MM.1S (cell line): ENCODE data around the gene GJB2.

ENCODE experiments used
- DNase-seq: peaks from one replicate; pipeline ENCODE4 v3.0.0-alpha.2; 2015
- H2AFZ ChIP-seq: fragments of 300-600 bp; sonication (generic); 2 replicates; pipeline ENCODE4 v1.6.0; 2016; ENCODE audit warnings: antibody characterized with exemption, low read length
- H3F3A ChIP-seq: fragments of 300-600 bp; sonication (generic); 2 replicates; pipeline ENCODE4 v1.6.1; 2016; ENCODE audit warnings: mild to moderate bottlenecking, antibody characterized with exemption, low read length, moderate library complexity, mixed read lengths; ENCODE audit not compliant: insufficient read depth
- H3K27ac ChIP-seq: fragments of 300-600 bp; sonication (generic); 2 replicates; pipeline ENCODE4 v1.5.1; 2016; ENCODE audit warnings: mild to moderate bottlenecking, low read length
- H3K27me3 ChIP-seq: fragments of 300-600 bp; sonication (generic); replicated peaks from 2 replicates; pipeline ENCODE4 v1.6.0; 2016; ENCODE audit warnings: low read length; ENCODE audit not compliant: insufficient read depth
- H3K36me3 ChIP-seq: fragments of 300-600 bp; sonication (generic); replicated peaks from 2 replicates; pipeline ENCODE4 v1.6.1; 2016; ENCODE audit warnings: mild to moderate bottlenecking, low read length, mixed read lengths; ENCODE audit not compliant: insufficient read depth
- H3K4me1 ChIP-seq: fragments of 300-600 bp; sonication (generic); 2 replicates; pipeline ENCODE4 v1.6.1; 2016; ENCODE audit warnings: low read length, mixed read lengths
- H3K4me2 ChIP-seq: fragments of 300-600 bp; sonication (generic); 2 replicates; pipeline ENCODE4 v1.6.0; 2016; ENCODE audit warnings: low read depth, low read length
- H3K4me3 ChIP-seq: fragments of 300-600 bp; sonication (generic); 2 replicates; pipeline ENCODE4 v1.5.1; 2016; ENCODE audit warnings: low read length, mixed read lengths
- H3K79me2 ChIP-seq: fragments of 300-600 bp; sonication (generic); 2 replicates; pipeline ENCODE4 v1.6.1; 2016; ENCODE audit warnings: mixed run types, low read length, mixed read lengths
- H3K9ac ChIP-seq: fragments of 300-600 bp; sonication (generic); 2 replicates; pipeline ENCODE4 v1.6.1; 2016; ENCODE audit warnings: low read length, mixed read lengths
- H3K9me2 ChIP-seq: fragments of 300-600 bp; sonication (generic); replicated peaks from 2 replicates; pipeline ENCODE4 v1.6.1; 2016; ENCODE audit warnings: mild to moderate bottlenecking, low read length, mixed read lengths; ENCODE audit not compliant: insufficient read depth
- H3K9me3 ChIP-seq: fragments of 300-600 bp; sonication (generic); replicated peaks from 2 replicates; pipeline ENCODE4 v1.6.1; 2016; ENCODE audit warnings: mild to moderate bottlenecking, low read length, mixed read lengths; ENCODE audit not compliant: insufficient read depth
- H4K20me1 ChIP-seq: fragments of 300-600 bp; sonication (generic); 2 replicates; pipeline ENCODE4 v1.6.1; 2016; ENCODE audit warnings: mild to moderate bottlenecking, low read length, moderate library complexity, mixed read lengths; ENCODE audit not compliant: insufficient read depth
- EZH2 ChIP-seq: fragments of 300-600 bp; sonication (generic); optimal IDR thresholded peaks from 2 replicates; pipeline ENCODE3; 2017; ENCODE audit warnings: low read depth, mild to moderate bottlenecking, antibody characterized with exemption, low read length, mixed read lengths
- EZH2phosphoT487 ChIP-seq: fragments of 300-600 bp; sonication (generic); IDR thresholded peaks from 2 replicates; pipeline ENCODE4 v1.6.1; 2018; ENCODE audit warnings: antibody characterized with exemption, low read length
- TF ChIP-seq, protein P1 (sequence below): fragments of 300-600 bp; sonication (generic); IDR thresholded peaks from 2 replicates; pipeline ENCODE4 v1.5.1; 2016; ENCODE audit warnings: antibody characterized with exemption, low read length, mixed read lengths

The GJB2 gene

DNA sequence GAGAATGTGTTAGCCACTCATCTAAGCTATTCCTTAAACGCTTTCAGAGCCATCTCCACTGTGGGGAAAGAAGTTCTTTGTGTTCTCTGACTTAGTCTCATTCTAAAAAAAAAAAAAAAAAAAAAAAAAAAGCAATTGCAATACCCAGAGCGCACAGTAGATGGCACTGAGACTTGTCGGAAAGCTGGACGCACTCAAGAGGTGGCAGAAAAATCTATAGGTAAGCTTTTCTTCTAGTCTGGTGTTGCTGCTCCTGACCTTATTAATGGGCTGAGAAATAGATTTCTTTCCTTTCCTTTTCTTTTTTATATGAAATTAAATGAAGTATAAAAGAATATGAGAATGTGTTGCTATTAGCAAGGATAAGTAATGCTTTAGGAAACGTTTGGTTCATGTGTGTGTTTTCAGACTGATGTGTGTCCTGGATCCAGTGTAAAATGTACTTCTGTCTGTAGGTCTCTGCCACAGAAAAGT is 4.7 kb upstream of the GJB2 start:
- DNase-seq: peak; percentile 42
- no peaks in the 10 kb centered on the region; the same call in 1 of the 2 replicates for H3K27me3 ChIP-seq
- H3F3A ChIP-seq: no peaks in the 10 kb centered on the region
- no peaks in the 10 kb centered on the region for H3K4me1 ChIP-seq
- H3K9me3 ChIP-seq: no peaks in the 10 kb centered on the region
- H3K4me2 ChIP-seq: peak overlapping the region; percentile 45; the same call in 1 of the 2 replicates
- no peak overlapping the region for H3K4me3 ChIP-seq
- H3K9ac ChIP-seq: no peak overlapping the region
- no peaks in the 10 kb centered on the region for H3K79me2 ChIP-seq
- H3K9me2 ChIP-seq: no peaks in the 10 kb centered on the region
- TF ChIP-seq, protein P1, sequence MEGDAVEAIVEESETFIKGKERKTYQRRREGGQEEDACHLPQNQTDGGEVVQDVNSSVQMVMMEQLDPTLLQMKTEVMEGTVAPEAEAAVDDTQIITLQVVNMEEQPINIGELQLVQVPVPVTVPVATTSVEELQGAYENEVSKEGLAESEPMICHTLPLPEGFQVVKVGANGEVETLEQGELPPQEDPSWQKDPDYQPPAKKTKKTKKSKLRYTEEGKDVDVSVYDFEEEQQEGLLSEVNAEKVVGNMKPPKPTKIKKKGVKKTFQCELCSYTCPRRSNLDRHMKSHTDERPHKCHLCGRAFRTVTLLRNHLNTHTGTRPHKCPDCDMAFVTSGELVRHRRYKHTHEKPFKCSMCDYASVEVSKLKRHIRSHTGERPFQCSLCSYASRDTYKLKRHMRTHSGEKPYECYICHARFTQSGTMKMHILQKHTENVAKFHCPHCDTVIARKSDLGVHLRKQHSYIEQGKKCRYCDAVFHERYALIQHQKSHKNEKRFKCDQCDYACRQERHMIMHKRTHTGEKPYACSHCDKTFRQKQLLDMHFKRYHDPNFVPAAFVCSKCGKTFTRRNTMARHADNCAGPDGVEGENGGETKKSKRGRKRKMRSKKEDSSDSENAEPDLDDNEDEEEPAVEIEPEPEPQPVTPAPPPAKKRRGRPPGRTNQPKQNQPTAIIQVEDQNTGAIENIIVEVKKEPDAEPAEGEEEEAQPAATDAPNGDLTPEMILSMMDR: peak; percentile 41
- no peak for TF ChIP-seq EZH2phosphoT487
- no peak overlapping the region for H3K27ac ChIP-seq
- H2AFZ ChIP-seq: no peak overlapping the region
- no peaks in the 10 kb centered on the region for H4K20me1 ChIP-seq
- H3K36me3 ChIP-seq: no peaks in the 10 kb centered on the region

DNA sequence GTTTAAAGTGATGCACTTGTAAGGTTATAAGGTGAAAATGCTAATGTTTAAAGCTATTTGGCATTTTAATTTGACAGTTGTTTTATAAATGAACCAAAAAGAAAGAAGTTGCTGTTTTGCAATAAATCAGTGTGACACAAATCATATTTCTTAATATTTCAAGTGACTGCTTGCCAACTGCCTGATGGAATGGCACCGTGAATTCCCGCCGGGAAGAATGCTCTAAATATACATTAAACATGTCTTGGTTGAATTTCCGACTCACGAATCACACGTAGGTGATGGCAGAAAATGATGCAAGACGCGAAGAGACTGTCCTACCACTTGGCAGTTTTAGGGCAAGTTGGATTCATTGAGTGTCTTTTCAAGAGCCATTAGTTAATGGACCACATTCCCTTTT is 3.1 kb upstream of the GJB2 start:
- Histone ChIP-seq H3K79me2 (peaks cover 15% of the 10 kb centered on the region), H3K9me3 (no peaks in the 10 kb centered on the region), H3K27ac (no peak overlapping the region), H3K9me2 (no peaks in the 10 kb centered on the region), H3K36me3 (no peaks in the 10 kb centered on the region), H3K9ac (no peak overlapping the region), H3K4me2 (no peak overlapping the region), H3K27me3 (no peaks in the 10 kb centered on the region; the same call in 1 of the 2 replicates), H3F3A (no peaks in the 10 kb centered on the region), H4K20me1 (no peaks in the 10 kb centered on the region), H2AFZ (no peak overlapping the region), H3K4me1 (0 out of 2 replicates have a peak, but pooled peaks cover 5% of the 10 kb centered on the region), H3K4me3 (no peak overlapping the region)
- DNase-seq: no peak
- TF ChIP-seq EZH2 (no peak), EZH2phosphoT487 (no peak)
- TF ChIP-seq, protein P1: no peak

DNA sequence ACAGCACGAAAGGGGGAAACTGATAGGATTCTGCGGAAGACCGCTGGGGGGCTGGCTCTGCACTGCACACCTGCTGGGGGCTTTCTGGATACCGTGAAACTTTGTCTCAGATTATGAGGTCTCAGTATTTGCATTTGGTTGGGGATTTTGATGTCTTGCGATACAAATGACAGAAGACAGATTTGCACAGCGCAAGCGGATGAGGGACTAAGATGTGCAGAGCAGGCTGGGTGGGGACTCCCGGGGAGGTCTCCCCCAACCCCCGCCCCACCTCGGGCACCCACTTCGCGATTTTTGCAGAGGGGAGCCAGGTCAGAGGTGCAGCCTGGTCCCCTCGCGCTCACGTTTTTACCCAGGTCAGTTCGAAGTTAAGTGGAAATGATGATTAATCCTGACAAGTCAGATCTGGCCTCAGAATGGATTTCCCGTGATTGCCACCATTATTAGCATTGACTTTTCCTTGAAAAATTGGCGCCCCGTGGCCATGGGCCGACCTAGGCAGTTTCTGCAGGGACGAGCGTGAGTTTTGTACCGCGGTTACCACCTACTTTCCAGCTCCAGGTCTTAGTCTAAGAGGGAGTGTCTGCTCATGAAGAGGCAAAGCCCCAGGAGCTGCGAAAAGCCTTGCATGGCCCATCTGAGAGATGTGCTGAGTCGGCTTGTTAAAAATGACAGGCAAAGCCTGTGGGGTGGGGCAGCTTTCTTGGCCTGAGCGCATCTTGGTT is 1.3 kb upstream of the GJB2 start:
- H3K4me2 ChIP-seq: peak overlapping the region; percentile 85
- H3K27me3 ChIP-seq: no peaks in the 10 kb centered on the region; the same call in 1 of the 2 replicates

More for the DNA sequence above, 1.3 kb upstream of the GJB2 start:
- H3F3A ChIP-seq: no peaks in the 10 kb centered on the region
- peak overlapping the region; percentile 72; the same call in 1 of the 2 replicates for H3K9ac ChIP-seq
- TF ChIP-seq EZH2 (no peak), EZH2phosphoT487 (no peak)
- TF ChIP-seq, protein P1: no peak
- no peaks in the 10 kb centered on the region for H3K36me3 ChIP-seq
- H3K4me3 ChIP-seq: peak overlapping the region; percentile 64
- H3K9me2 ChIP-seq: no peaks in the 10 kb centered on the region
- H3K27ac ChIP-seq: no peak overlapping the region
- H2AFZ ChIP-seq: peak overlapping the region; percentile 72
- H3K4me1 ChIP-seq: 0 out of 2 replicates have a peak, but pooled peaks cover 5% of the 10 kb centered on the region
- H4K20me1 ChIP-seq: no peaks in the 10 kb centered on the region
- H3K79me2 ChIP-seq: peaks cover 24% of the 10 kb centered on the region
- H3K9me3 ChIP-seq: no peaks in the 10 kb centered on the region
- DNase-seq: no peak
